Measurements from ENCODE around the gene LBHD2.
"Not testable (repeated sequence)": the region's sequence is repeated elsewhere in the genome, so short reads cannot be mapped to it uniquely, and the experiment has no call there.

LBHD2 gene

DNA sequence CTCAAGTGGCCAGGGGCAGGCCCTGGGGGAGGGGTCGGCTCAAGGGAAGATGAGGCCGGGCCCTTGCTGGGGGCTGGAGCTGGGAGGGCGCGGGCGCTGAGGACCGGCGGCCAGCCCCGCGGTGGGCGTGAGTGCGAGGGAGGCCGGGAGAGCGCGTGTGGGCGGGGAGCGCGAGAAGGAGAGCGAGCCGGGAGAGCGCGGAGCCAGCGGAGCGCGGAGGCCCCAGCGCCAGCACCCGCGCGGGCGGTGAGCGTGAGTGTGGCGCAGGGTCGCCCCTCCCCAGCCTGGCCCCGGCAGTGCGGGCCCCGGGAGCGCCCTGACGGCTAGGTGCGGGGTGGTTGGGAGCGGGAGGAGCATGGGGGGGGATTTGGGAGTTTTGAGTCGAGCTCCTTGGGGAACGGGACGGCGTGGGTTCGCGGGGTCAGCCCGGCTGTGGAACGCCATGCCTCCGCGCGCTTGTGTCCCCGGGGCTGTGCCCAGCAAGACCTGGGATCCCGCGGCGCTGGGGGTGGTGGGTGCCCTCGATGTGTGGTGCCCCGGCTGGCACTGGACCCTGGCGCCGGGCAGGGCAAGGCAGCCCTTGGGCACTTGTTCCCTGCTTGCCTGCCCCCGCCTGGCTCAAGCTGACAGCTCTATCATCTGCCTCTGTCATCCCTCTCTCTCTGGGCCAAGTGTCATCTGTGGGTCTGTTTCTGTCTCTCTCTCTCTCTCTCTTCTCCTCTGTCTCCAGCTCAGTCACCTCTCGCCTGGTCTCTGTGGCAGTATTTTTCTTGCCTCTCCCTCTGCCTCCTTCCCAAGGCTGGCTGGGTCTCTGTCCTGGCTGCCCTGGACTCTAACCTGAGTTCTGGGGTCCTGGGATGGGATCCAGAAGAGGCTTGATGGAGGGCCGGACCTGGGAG, at the start of gene LBHD2:
LBHD2 (plus strand) TSS at position 190 of the 899 bp plus-strand sequence. CDS start 1,803 bp downstream, outside the sequence.
- DNase-seq, result no peak

DNA sequence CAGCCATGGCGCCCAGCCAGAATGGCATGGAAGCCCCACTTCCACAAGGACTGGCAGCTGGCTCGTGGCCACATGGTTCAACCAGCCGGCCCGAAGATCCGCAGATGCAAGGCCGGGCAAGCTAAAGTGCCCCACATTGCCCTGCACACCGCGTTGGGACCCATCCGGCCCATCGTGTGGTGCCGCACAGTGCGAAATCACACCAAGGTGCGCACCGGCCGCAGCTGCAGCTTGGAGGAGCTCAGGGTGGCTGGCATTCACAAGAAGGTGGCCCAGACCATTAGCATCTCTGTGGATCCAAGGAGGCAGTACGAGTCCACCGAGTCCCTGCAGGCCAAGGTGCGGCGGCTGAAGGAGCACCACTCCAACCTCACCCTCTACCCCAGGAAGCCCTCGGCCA, 42.5 kb upstream of the LBHD2 start:
- DNase-seq, result no peak

DNA sequence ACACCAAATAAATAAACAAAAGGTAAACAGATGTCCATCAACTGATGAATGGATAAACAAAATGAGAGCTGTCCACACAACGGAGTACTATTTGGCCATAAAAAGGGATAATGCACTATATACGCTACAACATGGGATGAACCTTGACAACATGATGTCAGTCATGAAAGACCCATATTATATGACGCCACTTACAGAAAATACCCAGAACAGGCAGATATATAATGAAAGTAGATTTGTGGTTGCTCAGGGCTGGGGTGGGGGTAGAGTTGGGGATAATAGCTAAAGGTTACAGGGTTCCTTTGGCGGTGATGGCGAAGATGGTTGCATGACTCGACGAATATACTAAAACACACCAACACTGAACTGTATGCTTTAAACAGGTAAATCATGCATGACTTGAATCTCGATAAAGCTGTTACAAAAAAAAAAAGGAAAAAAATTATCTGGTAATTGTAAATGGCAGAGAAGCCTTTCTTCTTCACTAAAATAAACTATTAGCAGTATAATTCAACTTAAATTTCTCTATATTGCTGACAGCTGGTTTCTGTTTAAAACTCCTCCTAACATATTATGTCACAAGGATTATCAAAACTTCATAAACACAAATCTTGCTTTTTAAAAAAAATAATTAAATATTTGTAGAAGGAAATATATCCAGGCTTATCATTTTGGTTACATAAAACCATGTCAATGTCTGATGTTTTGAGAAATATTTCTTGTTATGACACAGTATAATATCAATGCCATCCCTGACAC, 40.6 kb upstream of the LBHD2 start:
- no peak for DNase-seq

DNA sequence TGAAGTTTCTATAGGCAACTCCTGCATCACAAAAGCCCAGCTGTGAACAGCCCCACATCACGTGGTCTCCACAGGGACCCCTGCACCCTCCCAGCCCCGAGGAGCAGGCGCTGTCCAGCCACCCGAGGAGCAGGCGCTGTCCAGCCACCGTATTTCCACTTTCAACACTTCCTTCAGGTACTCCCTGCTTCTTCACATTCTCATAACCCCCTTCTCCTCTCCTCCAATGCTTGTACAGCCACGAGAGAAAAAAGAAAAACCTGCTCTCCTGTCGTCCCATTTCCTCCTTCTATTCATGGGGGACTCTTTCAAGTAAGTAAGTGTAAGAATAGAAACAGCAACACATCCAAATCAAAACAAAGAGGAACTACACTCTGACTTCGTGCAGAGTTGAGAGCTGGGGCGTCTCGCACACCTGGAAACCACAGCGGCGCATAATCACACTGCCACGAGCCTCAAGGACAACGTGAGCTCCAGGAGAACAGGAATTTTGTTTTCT, 38.6 kb upstream of the LBHD2 start:
- no peak for DNase-seq

DNA sequence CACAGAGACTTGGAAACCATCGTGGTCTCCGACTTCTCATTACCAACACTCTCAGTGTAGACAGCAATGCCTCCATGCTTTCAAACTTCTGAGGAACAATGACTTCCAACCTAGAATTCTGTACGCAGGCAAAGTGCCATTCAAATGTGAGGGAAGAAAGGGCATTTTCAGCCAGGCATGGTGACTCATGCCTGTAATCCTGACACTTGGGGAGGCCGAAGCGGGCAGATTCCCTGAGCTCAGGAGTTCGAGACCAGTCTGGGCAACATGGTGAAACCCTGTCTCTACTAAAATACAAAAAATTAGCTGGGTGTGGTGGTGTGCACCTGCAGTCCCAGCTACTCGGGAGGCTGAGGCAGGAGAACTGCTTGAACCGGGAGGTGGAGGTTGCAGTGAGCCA, 36.6 kb upstream of the LBHD2 start:
- DNase-seq, result not testable (repeated sequence)

DNA sequence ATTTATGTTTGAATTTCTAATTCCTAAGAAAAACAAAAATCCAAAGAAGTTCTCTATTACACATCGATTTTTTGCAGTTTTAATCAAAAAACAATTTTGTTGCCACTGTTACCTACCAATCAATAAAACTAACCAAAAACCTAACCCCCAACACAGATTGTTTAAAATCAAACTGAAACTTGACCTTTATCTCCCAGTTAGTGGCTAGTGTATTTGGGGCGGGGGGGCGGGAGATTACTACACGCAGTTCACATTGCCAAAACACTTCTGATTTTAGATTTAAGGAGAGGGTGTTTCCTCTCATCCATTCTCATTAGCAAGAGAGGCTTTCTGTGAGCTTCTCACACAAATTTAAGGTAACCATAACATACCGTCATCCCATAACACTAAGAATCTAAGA, 33.1 kb upstream of the LBHD2 start:
- no peak for DNase-seq

DNA sequence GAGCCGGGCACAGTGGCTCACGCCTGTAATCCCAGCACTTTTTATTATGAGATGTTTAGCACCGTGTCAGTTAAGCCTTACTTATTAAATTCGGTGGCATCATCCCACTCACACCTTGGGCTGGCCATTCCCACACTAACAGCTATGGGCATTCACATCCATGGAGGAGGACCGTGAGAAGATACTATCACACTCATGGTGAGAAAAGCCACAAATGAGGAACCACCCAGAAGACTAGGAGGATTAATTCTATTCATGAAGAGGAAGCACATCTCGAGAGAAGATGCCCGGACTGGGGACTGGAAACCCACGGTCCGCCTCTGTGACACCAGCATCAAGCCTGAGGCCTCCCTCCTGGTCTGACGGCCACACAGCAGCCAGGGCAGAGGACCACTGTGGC, 31.6 kb upstream of the LBHD2 start:
- no peak for DNase-seq

DNA sequence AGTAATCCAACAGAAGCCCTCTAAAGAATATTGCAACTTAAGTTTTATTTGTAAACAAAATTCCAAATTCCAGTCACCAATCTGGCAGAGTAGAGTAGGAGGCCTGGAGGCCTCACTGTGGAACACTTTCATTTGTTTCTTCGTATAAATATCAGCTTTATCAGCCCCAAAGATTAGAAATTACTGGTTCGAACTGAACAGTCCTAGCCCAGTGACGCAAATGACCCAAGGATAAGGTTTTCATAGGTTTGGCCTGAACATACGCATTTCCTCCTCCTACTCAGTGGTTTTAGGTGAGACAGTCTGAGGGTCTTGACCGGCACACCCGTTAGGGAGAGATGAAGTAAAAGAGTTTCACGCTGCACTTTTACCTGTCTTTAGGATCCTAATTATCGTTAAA, 28.3 kb upstream of the LBHD2 start:
- DNase-seq, result no peak

DNA sequence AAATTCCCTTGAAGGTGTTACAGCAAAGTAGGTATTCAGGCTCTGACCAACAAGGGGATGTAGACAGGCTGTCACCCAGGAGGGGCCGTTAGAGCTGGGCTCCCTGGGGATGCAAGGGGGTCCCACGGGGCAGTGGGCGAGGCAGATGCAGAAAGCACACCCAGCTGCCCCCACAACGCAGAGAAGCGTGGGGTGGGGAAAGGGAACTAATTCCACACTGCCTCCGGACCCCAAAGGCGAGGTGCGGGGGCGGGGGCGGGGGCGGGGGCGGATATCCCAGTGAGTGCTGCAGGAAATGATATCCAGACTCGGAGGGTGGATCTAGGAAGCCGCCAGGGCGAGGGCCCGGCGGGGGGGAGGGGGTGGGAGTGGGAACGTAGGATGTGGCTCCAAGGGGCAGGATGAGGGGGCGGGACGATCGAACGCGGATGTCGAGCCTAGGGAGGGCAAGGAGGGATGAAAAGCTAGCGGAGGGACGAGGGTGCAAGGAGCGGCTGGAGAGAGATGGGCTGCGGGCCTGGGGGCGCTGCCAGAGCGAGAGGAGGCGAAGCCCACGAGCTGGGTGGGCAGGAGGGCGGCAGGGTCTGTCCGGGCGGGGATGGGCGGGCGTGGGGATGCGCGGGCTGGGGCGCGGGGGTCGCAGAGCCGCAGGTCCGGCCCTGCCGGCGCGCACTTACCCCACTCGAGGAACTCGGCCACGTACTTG, 27.5 kb upstream of the LBHD2 start:
- peak; percentile 15 for DNase-seq

DNA sequence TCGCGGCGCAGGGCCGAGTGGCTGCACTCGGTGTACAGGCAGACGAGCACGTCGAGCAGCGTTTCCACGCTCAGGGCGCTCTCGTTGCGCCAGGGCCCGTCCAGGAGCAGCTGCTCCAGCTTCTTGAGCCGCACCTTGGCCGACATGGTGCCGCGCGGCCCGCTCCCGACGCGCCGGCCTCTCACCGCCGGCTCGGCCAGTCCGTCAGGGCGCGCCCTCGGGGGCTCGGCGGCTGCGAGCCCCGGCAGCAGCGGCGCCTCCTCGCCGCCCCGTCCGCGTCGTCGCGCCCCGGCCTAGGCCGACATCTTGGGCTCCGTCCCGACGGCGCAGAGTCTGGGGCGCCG, 27.0 kb upstream of the LBHD2 start:
- DNase-seq, result peak; percentile 12

DNA sequence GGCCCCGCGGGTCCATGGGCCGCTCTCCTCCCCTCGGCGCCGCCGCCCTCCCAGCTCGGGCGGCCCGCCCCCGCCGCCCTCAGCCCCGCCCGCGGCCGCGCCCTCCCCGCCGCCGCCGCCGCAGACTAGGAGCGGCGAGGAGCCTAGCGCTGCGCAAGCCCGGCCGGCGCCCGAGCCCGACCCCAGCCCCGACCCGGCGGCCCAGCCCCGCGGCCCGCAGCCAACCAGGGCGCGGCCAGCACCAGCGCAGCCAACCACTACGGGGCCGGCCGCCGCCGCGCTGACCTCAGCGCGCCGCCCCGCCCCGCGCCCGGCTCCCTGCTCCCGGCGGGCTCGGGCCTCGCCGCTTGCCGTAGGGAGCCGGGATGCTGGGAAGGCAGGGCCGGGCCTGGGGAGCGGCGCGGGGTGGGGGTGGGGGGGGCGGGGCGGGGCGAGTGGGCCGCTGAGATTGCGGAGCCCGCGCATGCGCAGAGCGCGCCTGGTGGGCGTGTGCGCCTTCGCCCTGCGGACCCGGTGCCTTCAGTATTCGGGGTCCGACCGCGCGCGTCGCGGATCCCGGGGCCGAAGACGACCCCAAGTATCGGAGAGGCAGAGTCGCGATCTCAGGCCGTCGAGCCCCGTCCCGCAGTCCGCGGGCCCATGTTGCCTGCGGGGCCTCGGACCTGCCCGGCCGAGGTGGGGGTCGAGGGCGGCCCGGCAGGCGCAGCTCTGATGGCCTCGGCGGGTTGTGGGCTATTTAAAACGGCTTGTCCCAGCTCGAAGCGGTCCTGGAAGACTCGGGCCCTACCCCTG, 26.4 kb upstream of the LBHD2 start, which contains the start of gene CDC42BPB:
CDC42BPB (minus strand) TSS at position 178 of the 792 bp plus-strand sequence. CDS start 376 bp downstream, outside the sequence.
- DNase-seq, result peak; percentile 78

DNA sequence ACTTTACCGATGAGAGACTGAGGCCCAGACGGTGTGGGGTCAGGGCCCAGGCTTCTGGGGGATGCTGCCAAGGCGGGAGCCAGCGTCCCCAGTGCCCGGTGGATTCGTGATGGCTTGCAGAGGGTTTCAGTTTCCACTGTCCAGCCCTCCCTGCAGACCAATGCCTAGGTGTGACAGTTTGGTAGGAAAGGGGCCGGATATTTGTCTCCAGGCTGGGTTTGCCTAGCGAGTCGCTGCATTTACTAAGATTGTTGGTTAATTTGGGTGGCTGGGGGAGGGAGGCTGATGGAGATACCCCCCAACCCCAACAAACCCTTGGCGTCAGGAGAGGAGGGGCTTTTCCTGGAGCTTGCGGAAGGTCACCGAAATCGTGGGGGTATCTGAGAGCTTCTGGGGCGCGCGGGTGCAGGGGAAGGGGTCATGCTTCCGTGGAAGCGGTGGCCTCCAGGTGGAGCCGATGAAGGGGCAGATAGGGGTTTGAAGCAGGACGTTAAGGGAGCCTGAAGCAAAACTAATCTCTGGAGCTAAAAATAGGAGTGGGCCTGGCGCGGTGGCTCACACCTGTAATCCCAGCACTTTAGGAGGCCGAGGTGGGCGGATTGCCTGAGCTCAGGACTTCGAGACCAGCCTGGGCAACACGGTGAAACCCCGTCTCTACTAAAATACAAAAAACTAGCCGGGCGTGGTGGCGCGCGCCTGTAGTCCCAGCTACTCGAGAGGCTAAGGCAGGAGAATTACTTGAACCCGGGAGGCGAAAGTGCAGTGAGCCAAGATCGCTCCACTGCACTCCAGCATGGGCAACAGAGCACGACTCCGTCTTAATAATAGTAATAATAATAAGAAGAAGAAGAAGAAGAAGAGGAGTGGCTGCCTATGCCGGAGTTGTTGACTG, 25.6 kb upstream of the LBHD2 start:
- no peak for DNase-seq

DNA sequence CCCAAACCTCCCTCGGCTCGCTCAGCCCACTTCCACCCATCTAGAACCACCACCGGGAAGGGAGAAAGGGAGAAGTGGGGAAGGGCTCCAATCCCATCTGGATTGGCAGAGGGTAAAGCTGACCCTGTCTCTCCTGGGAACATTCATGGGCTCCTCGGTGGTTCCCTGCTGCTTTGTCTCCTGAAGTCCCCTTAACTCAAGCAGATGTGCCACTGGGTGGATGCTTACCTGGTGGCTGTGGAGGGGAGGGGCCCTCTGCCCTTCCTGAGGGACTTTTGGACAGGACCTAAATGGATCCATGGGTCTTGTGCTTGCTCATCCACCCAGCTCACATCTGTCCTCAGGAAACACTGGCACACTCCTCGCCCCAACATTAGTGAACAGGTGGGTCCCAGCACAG, 24.5 kb upstream of the LBHD2 start:
- DNase-seq, result no peak

DNA sequence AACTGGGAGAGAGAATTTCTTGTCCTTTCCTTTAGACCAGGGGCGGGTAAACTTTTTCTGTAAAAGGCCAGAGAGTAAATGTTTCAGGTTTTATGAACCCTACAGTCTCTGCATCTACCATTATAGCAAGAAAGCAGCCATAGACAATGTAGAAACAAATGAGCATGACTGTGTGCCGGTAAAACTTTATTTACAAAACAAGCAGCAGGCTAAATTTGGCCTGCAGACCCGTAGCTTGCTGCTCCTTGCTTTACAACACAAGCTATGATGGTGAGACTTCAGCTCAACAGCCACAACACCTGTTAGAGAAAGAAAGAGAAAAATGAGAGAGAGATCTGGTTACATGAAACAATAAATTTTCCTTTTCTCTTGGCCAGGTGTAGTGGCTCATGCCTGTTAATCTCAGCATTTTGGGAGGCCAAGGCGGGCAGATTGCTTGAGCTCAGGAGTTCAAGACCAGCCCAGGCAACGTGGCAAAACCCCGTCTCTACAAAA, 22.5 kb upstream of the LBHD2 start:
- DNase-seq, result no peak

DNA sequence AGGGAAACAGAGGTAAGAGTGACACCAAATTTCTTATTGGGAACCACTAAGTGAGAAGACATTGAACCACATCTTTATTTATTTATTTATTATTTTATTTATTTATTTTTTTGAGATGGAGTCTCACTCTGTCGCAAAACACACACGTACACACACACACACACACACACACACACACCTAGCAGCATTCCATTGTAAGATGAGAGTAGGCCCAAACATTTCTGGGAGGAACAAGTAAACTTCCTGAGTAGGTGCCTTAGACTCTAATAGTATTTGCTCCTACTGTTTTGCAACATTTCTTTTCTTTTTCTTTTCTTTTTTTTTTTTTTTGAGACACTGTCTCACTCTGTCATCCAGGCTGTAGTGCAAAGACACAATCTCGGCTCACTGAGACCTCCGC, 19.6 kb upstream of the LBHD2 start:
- no peak for DNase-seq

DNA sequence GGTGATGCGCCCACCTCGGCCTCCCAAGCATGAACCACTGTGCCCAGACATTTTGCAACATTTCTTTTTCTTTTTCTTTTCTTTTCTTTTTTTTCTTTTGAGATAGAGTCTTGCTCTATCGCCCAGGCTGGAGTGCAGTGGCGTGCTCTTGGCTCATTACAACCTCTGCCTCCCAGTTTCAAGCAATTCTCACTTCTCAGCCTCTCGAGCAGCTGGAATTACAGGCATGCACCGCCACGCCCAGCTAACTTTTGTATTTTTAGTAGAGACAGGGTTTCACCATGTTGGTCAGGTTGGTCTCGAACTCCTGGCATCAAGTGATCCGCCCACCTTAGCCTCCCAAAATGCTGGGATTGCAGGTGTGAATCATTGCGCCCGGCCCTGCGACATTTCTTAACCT, 19.0 kb upstream of the LBHD2 start:
- DNase-seq, result no peak

DNA sequence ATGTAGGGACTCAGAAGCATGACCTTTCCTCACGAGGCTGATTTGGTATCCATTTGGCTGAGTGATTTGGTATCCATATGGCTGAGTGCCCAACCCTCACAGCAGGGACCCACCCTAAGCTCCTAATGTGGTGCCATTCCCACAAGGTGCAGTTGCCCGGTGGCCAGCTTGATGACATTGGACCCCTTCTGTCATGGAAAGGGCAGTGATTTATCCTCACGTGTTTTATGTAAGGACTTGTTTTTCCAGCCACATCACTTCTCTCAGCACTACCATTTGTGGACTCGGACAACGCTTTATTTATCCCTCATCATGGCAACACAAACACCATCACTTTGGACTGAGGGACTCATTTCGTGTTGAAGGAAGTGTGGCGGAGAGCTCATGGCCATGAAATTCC, 18.1 kb upstream of the LBHD2 start:
- no peak for DNase-seq

DNA sequence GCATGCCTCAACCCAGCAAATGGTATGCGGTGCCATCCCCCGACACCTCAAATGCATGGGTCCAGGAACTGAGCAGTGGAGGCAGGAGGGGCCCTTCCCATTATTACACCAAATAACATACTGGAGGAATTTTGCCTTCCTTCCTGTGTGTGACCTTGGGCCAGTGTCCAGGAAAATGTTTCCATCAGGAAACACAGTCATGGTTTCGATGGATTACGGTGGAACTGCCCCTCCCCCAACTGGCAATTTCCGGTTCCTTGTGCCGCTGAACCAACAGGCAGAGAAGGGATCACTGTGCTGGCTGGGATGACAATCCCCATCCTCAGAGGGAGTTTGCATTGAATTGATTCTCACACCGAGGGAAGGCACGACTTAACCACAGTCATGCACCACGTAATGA, 17.6 kb upstream of the LBHD2 start:
- no peak for DNase-seq

DNA sequence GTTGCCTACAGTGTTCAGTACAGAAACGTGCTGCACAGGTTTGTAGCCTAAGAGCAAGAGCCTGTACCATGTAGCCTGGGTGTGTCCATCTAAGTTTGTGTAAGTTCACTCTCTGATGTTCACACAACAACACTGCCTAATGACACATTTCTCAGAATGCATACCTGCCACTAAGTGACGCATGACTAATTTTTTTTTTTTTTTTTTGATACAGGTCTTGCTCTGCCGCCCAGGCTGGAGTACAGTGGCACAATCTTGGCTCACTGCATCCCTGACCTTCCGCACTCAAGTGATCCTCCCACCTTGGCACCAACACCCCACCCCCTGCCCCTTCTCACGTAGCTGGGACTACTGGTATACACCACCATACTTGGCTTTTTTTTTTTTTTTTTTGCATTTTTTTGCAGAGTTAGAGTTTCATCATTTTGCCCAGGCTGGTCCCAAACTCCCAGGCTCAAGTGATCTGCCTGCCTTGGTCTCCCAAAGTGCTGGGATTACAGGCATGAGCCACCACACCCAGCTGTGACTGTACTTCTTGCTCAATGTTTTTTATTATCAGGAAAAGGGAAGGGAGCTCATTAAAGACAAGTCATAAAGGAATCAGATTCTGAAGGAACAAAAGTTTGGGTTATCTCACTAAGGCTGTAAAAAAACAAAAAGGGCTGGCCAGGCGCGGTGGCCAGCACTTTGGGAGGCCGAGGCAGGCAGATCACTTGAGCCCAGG, 16.6 kb upstream of the LBHD2 start:
- no peak for DNase-seq

DNA sequence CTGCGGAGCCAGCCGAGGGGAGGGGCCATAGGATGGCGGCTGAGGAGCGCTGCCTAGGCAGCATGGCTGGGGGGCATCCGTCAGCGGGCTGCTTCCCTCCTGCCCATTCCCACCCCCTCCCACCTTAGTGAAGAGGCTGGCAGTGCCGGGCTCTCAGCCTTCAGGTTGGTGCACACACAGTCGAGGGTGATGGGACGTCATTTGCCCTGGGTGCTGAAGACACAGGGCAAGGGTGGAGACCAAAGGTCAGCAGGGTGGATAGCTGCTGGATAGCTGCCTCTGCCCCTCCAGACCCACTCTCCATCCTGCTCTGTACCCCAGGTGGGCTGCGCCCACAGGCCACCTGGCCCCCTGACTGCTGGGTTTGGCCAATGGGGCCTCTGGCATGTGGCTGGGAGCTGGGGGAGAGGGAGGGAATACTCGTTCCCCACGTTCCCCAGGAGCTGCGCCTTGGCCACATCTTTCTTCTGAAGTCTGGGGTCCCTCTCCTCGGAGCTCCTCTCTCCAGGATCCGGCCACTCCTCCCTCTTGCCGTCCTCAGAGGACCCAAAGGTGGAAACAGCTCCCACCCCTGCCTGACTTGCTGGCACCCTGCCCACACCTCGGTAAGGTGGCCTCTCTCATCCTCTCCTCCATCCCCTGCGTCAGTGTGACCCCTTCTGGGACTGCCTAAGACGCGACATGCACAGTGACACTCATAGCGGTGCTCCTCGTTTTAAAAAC, 15.5 kb upstream of the LBHD2 start:
- no peak for DNase-seq
